Fibroblast of lung (primary cell): Measurements from ENCODE around the gene CYP1A2.

Source experiments
- EZH2 ChIP-seq: IDR thresholded peaks from 2 replicates; pipeline ENCODE4 v1.5.1; 2012; ENCODE audit warnings: low read length, control low read depth, mild to moderate bottlenecking; ENCODE audit errors: missing control alignments
- TF ChIP-seq, protein P1 (sequence below), 2 donors: IDR thresholded peaks in 1 of 2; conservative IDR thresholded peaks in 1 of 2; 1 replicate in 1 of 2; 2 replicates in 1 of 2; pipeline ENCODE4 v1.5.1; 2011 to 2012; ENCODE audit warnings: low read length in 2 of 2, control low read depth in 1 of 2, inconsistent platforms in 1 of 2, low read depth in 1 of 2, mild to moderate bottlenecking in 1 of 2

DNA sequence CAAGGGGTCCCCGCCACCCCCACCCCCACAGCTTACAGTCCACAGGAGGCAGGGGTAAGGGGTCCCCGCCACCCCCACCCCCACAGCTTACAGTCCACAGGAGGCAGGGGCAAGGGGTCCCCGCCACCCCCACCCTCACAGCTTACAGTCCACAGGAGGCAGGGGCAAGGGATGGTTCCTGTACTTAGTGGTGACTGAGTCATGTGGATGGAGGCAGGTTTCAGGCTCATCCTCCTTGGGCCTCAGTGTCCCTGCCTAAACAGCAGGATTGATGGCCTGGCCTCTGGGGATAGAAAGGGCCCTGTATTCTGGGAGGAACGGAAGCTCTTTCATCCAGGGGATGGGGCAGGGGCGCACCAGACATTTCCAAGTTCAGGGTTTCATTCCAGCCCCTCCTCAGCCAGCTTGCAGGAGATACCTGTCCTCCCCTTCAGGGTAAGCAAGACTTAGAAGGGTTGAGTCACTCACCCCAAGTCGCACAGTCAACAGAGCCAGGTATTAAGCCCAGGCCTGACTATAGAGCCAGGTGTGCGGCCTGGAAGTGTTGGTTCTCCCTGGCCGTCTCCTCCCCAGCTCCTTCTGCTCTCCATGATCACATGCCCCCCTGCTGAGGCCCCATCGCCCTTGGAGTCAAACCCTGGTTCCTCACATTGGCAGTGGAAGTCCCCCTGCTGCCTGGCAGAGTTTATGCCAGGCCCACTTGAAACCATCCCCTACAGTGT, 45.8 kb downstream of the CYP1A2 start:
- TF ChIP-seq, protein P1, sequence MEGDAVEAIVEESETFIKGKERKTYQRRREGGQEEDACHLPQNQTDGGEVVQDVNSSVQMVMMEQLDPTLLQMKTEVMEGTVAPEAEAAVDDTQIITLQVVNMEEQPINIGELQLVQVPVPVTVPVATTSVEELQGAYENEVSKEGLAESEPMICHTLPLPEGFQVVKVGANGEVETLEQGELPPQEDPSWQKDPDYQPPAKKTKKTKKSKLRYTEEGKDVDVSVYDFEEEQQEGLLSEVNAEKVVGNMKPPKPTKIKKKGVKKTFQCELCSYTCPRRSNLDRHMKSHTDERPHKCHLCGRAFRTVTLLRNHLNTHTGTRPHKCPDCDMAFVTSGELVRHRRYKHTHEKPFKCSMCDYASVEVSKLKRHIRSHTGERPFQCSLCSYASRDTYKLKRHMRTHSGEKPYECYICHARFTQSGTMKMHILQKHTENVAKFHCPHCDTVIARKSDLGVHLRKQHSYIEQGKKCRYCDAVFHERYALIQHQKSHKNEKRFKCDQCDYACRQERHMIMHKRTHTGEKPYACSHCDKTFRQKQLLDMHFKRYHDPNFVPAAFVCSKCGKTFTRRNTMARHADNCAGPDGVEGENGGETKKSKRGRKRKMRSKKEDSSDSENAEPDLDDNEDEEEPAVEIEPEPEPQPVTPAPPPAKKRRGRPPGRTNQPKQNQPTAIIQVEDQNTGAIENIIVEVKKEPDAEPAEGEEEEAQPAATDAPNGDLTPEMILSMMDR (conservative IDR thresholded peaks at IDR 0.05 in 1 of 2, IDR thresholded peaks at IDR 0.05 in 1 of 2; ENCODE audit: low read depth in 1 of 2, low read length in 2 of 2), result no peak
- TF ChIP-seq EZH2, result no peak
